SK-N-SH treated with all-trans-retinoic acid at 6 μM for 48 hours (cell line): ENCODE results near the gene CINP.

Source experiments
- ATAC-seq: fragments of 200-7000 bp; cut with Tn5 transposase; 3 replicates; pipeline ENCODE4 v1.9.1; 2020; ENCODE audit warnings: mild to moderate bottlenecking, moderate library complexity
- ARNTL ChIP-seq: fragments of 450-650 bp; formaldehyde crosslinking; IDR thresholded peaks from 2 replicates; pipeline ENCODE4 v1.5.0; 2020; ENCODE audit warnings: low read depth, mild to moderate bottlenecking, moderate library complexity, borderline replicate concordance
- BACH2 ChIP-seq: fragments of 250-450 bp; sonication (Bioruptor Pico); IDR thresholded peaks from 2 replicates; pipeline ENCODE4 v1.9.0; 2021; ENCODE audit warnings: mild to moderate bottlenecking, borderline replicate concordance
- CSDC2 ChIP-seq: fragments of 250-450 bp; sonication (Bioruptor Pico); IDR thresholded peaks from 2 replicates; pipeline ENCODE4 v1.5.0; 2020; ENCODE audit warnings: mild to moderate bottlenecking, moderate library complexity
- CSRNP3 ChIP-seq: fragments of 250-450 bp; sonication (Bioruptor Pico); IDR thresholded peaks from 2 replicates; pipeline ENCODE4 v1.5.1; 2021; ENCODE audit warnings: mild to moderate bottlenecking, moderate library complexity
- ESRRG ChIP-seq: fragments of 250-450 bp; sonication (Bioruptor Pico); IDR thresholded peaks from 2 replicates; pipeline ENCODE4 v1.6.1; 2021; ENCODE audit warnings: mild to moderate bottlenecking
- GLIS3 ChIP-seq: fragments of 250-450 bp; sonication (Bioruptor Pico); IDR thresholded peaks from 2 replicates; pipeline ENCODE4 v1.5.0; 2020; ENCODE audit warnings: mild to moderate bottlenecking, moderate library complexity
- ISL1 ChIP-seq: fragments of 250-450 bp; sonication (Bioruptor Pico); IDR thresholded peaks from 2 replicates; pipeline ENCODE4 v2.1.2; 2022; ENCODE audit warnings: mild to moderate bottlenecking, moderate library complexity
- OSR1 ChIP-seq: fragments of 250-450 bp; sonication (Bioruptor Pico); IDR thresholded peaks from 2 replicates; pipeline ENCODE4 v1.8.0; 2022; ENCODE audit warnings: moderate library complexity, mild to moderate bottlenecking, inconsistent platforms
- PPARA ChIP-seq: fragments of 250-450 bp; sonication (Bioruptor Pico); IDR thresholded peaks from 2 replicates; pipeline ENCODE4 v1.5.0; 2020; ENCODE audit warnings: mild to moderate bottlenecking, borderline replicate concordance
- SNAI2 ChIP-seq: fragments of 250-450 bp; sonication (Bioruptor Pico); IDR thresholded peaks from 2 replicates; pipeline ENCODE4 v1.5.0; 2020; ENCODE audit warnings: mild to moderate bottlenecking, moderate library complexity
- TCF4 ChIP-seq: fragments of 250-450 bp; sonication (Bioruptor Pico); IDR thresholded peaks from 2 replicates; pipeline ENCODE4 v1.8.0; 2021; ENCODE audit warnings: mild to moderate bottlenecking, moderate library complexity, borderline replicate concordance
- ZC3H10 ChIP-seq: fragments of 250-450 bp; sonication (Bioruptor Pico); IDR thresholded peaks from 2 replicates; pipeline ENCODE4 v1.5.1; 2021; ENCODE audit warnings: mild to moderate bottlenecking, moderate library complexity
- ZFP3 ChIP-seq: fragments of 250-450 bp; sonication (Bioruptor Pico); IDR thresholded peaks from 2 replicates; pipeline ENCODE4 v1.5.0; 2020; ENCODE audit warnings: mild to moderate bottlenecking, moderate library complexity
- ZFP30 ChIP-seq: fragments of 450-650 bp; formaldehyde crosslinking; IDR thresholded peaks from 2 replicates; pipeline ENCODE4 v1.5.0; 2022; ENCODE audit warnings: mild to moderate bottlenecking, moderate library complexity
- ZNF70 ChIP-seq: fragments of 450-650 bp; formaldehyde crosslinking; IDR thresholded peaks from 2 replicates; pipeline ENCODE4 v1.5.0; 2020; ENCODE audit warnings: mild to moderate bottlenecking, moderate library complexity
- ZNF8 ChIP-seq: fragments of 450-650 bp; formaldehyde crosslinking; IDR thresholded peaks from 2 replicates; pipeline ENCODE4 v1.5.0; 2020; ENCODE audit warnings: mild to moderate bottlenecking, moderate library complexity
- TF ChIP-seq, protein P1 (sequence below): fragments of 250-450 bp; sonication (Bioruptor Pico); IDR thresholded peaks from 2 replicates; pipeline ENCODE4 v1.8.0; 2020; ENCODE audit warnings: mild to moderate bottlenecking, moderate library complexity, borderline replicate concordance
- TF ChIP-seq, protein P2 (sequence below): fragments of 250-450 bp; sonication (Bioruptor Pico); IDR thresholded peaks from 2 replicates; pipeline ENCODE4 v1.5.1; 2020; ENCODE audit warnings: low read depth, mild to moderate bottlenecking, moderate library complexity
- TF ChIP-seq, protein P3 (sequence below): fragments of 250-450 bp; sonication (Bioruptor Pico); IDR thresholded peaks from 2 replicates; pipeline ENCODE4 v1.5.0; 2020; ENCODE audit warnings: mild to moderate bottlenecking, moderate library complexity
- TF ChIP-seq, protein P4 (sequence below): fragments of 250-450 bp; sonication (Bioruptor Pico); IDR thresholded peaks from 2 replicates; pipeline ENCODE4 v1.8.0; 2021; ENCODE audit warnings: low read depth, mild to moderate bottlenecking, moderate library complexity, borderline replicate concordance

The CINP gene

GRCh38 chr14:102326583-102326982 lies 36.1 kb downstream of the CINP start:
- no peak for TF ChIP-seq ISL1 (CRISPR knock-in tag)
- TF ChIP-seq SNAI2 = no peak
- no peak for TF ChIP-seq TCF4
- TF ChIP-seq ZNF8 (CRISPR knock-in tag) = no peak
- TF ChIP-seq, protein P1, sequence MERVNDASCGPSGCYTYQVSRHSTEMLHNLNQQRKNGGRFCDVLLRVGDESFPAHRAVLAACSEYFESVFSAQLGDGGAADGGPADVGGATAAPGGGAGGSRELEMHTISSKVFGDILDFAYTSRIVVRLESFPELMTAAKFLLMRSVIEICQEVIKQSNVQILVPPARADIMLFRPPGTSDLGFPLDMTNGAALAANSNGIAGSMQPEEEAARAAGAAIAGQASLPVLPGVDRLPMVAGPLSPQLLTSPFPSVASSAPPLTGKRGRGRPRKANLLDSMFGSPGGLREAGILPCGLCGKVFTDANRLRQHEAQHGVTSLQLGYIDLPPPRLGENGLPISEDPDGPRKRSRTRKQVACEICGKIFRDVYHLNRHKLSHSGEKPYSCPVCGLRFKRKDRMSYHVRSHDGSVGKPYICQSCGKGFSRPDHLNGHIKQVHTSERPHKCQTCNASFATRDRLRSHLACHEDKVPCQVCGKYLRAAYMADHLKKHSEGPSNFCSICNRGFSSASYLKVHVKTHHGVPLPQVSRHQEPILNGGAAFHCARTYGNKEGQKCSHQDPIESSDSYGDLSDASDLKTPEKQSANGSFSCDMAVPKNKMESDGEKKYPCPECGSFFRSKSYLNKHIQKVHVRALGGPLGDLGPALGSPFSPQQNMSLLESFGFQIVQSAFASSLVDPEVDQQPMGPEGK = no peak
- no peak for ATAC-seq

- no peak for ATAC-seq
- no peak for TF ChIP-seq ZFP3 (CRISPR knock-in tag)
- no peak for TF ChIP-seq ZNF70 (CRISPR knock-in tag)
- TF ChIP-seq ZC3H10 (CRISPR knock-in tag) = no peak
Measured at GRCh38 chr14:102325791-102326345, 36.8 kb downstream of the CINP start.

GRCh38 chr14:102323102-102323501 lies 39.6 kb downstream of the CINP start:
- peak; percentile 52; the same call in 2 of the 3 replicates for ATAC-seq
- TF ChIP-seq SNAI2 (no peak), ZC3H10 (CRISPR knock-in tag) (no peak), PPARA (no peak), TCF4 (no peak), ZNF8 (CRISPR knock-in tag) (no peak), CSRNP3 (CRISPR knock-in tag) (no peak), CSDC2 (CRISPR knock-in tag) (no peak), ISL1 (CRISPR knock-in tag) (no peak), GLIS3 (CRISPR knock-in tag) (no peak), ZNF70 (CRISPR knock-in tag) (no peak), ZFP30 (CRISPR knock-in tag) (no peak), ZFP3 (CRISPR knock-in tag) (no peak), BACH2 (CRISPR knock-in tag) (no peak), OSR1 (CRISPR knock-in tag) (no peak), ESRRG (CRISPR knock-in tag) (no peak), ARNTL (CRISPR knock-in tag) (no peak)
- TF ChIP-seq, protein P2, sequence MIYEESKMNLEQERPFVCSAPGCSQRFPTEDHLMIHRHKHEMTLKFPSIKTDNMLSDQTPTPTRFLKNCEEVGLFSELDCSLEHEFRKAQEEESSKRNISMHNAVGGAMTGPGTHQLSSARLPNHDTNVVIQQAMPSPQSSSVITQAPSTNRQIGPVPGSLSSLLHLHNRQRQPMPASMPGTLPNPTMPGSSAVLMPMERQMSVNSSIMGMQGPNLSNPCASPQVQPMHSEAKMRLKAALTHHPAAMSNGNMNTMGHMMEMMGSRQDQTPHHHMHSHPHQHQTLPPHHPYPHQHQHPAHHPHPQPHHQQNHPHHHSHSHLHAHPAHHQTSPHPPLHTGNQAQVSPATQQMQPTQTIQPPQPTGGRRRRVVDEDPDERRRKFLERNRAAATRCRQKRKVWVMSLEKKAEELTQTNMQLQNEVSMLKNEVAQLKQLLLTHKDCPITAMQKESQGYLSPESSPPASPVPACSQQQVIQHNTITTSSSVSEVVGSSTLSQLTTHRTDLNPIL (CRISPR knock-in tag) = no peak
- TF ChIP-seq, protein P1 = no peak
- TF ChIP-seq, protein P3, sequence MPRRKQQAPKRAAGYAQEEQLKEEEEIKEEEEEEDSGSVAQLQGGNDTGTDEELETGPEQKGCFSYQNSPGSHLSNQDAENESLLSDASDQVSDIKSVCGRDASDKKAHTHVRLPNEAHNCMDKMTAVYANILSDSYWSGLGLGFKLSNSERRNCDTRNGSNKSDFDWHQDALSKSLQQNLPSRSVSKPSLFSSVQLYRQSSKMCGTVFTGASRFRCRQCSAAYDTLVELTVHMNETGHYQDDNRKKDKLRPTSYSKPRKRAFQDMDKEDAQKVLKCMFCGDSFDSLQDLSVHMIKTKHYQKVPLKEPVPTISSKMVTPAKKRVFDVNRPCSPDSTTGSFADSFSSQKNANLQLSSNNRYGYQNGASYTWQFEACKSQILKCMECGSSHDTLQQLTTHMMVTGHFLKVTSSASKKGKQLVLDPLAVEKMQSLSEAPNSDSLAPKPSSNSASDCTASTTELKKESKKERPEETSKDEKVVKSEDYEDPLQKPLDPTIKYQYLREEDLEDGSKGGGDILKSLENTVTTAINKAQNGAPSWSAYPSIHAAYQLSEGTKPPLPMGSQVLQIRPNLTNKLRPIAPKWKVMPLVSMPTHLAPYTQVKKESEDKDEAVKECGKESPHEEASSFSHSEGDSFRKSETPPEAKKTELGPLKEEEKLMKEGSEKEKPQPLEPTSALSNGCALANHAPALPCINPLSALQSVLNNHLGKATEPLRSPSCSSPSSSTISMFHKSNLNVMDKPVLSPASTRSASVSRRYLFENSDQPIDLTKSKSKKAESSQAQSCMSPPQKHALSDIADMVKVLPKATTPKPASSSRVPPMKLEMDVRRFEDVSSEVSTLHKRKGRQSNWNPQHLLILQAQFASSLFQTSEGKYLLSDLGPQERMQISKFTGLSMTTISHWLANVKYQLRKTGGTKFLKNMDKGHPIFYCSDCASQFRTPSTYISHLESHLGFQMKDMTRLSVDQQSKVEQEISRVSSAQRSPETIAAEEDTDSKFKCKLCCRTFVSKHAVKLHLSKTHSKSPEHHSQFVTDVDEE (CRISPR knock-in tag) = no peak
- TF ChIP-seq, protein P4, sequence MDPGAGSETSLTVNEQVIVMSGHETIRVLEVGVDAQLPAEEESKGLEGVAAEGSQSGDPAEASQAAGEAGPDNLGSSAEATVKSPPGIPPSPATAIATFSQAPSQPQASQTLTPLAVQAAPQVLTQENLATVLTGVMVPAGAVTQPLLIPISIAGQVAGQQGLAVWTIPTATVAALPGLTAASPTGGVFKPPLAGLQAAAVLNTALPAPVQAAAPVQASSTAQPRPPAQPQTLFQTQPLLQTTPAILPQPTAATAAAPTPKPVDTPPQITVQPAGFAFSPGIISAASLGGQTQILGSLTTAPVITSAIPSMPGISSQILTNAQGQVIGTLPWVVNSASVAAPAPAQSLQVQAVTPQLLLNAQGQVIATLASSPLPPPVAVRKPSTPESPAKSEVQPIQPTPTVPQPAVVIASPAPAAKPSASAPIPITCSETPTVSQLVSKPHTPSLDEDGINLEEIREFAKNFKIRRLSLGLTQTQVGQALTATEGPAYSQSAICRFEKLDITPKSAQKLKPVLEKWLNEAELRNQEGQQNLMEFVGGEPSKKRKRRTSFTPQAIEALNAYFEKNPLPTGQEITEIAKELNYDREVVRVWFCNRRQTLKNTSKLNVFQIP (CRISPR knock-in tag) = no peak
- TF ChIP-seq, all 23 proteins: peak for 0
